ENCODE data around the gene GAS2. TPM values are rescaled to one million over a fixed set of nuclear protein-coding genes. Genes with fewer than 3 reads are reported as not detected.
A peak's percentile ranks its signal among the peaks of the same experiment; 100 is the strongest.
"Not testable (repeated sequence)": the region's sequence is repeated elsewhere in the genome, so short reads cannot be mapped to it uniquely, and the experiment has no call there.

Gene GAS2
- total RNA-seq (ENCODE audit: insufficient read depth, low replicate concordance): 7.7 TPM

DNA sequence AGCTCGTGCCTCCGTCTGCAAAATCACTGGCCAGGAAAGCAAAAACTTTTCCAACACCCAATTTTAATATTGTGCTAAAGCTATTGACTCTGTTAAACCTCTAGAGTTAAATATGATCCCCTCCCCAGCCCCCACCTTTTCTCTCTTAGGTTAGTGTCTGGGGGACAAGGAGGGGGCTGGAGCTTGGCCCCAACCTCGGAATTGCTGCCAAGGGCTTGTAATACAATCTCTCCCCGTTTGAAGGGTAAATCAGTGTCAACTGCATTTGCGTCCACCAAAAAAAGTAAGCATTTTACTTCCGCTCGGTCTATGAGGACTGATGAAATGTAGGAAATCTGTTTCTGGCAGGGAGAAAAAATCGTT, at the start of gene GAS2:
GAS2 (plus strand) TSS at position 287 of the 363 bp plus-strand sequence. CDS start 8,259 bp downstream, outside the sequence.
- DNase-seq (ENCODE audit: low spot score): no peak

DNA sequence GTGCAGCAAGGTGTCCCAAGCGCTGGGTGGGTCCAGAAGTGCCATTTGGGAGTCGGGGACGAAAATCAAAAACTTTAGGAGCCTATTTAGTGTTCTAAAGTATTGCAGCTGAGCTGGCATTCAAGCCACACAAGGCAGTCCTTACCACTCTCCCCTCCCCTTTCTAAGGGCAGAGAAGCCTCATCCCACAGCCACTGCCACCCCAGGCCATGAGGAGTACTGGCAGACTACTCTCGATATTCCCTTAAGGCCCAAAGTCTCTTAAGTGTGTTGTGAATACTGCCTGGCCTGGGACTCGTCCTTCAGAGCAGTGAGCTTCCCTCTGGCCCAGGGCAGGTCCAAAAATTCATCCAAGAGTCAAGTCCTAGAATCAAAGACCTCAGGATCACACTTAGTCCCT, 48.5 kb upstream of the GAS2 start:
- no peak for DNase-seq (ENCODE audit: low spot score)

DNA sequence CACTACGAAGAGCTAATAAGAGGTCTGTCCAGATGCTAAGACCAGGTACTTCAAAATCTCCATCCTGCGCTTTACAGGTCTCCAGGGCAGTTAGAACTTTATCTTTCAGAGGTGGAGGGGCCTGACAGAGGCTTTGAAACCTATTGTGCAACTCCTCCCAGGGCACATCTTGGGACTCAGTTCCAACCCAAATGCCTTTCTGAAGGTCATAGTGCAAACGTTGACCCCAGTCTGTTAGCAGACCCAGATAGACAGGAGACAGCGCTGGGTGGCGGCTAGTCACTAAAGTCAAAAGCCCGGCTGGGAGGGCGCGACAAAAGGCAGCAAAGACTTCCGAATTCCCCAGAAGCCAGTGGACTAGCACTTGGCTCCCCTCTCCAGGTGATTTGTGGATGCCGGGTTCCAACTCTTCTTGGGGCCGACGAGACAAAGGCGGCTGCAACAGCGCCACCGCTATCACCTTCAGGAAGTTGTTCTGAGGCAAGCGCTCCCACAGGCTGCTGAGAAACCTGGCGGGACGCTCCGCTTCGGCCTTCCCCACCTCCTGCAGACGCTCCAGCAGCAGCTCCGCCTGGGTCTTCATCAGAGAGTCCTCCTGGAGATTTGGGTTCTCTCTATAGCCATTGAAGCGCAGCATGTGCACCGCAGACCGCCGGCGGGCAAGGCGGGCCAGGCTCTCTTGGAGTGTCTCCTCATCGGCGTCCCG, 41.5 kb upstream of the GAS2 start:
- DNase-seq (ENCODE audit: low spot score): peak; percentile 71

DNA sequence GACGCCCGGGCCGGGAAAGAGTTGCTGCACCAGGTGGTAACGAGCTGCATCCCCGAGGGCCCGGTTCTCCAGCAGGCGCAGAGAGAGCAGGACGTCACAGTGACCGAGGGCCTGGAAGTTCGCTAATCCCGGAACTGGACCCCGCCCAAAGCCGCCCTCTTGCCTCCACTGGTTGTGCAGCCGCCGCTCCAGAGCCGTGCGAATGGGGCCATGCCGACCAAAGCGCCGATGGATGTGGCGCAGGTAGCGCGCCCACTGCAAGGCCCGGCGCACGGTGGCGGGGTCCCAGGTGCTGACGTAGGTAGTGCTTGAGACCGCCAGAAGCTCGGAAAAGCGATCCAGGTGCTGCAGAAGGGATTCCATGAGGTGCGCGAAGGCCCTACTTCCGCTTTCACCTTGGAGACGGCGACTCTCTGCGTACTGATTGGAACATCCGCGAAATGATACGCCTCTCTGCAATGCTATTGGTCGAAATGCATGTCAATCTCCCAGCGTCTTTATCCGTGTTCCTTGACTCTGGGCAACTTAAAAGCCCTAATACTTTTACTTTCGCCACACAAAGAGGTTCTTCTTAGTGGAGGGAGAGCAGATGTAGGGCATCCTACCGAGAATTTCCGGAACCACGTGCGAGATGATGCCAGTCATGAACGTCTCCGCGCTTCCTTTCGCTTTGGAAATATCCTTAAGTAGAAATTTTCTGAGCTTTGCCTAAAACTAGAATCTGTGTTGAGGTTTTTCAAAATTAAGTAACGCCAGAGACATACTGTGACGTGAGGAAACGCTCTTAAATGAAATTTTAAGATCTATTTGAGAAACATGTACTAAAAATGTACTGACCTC, 40.7 kb upstream of the GAS2 start, which contains the start of gene FANCF:
FANCF (minus strand) TSS at position 376 of the 840 bp plus-strand sequence; CDS start at position 363, 13 bp downstream.
- peak; percentile 99 for DNase-seq (ENCODE audit: low spot score)

DNA sequence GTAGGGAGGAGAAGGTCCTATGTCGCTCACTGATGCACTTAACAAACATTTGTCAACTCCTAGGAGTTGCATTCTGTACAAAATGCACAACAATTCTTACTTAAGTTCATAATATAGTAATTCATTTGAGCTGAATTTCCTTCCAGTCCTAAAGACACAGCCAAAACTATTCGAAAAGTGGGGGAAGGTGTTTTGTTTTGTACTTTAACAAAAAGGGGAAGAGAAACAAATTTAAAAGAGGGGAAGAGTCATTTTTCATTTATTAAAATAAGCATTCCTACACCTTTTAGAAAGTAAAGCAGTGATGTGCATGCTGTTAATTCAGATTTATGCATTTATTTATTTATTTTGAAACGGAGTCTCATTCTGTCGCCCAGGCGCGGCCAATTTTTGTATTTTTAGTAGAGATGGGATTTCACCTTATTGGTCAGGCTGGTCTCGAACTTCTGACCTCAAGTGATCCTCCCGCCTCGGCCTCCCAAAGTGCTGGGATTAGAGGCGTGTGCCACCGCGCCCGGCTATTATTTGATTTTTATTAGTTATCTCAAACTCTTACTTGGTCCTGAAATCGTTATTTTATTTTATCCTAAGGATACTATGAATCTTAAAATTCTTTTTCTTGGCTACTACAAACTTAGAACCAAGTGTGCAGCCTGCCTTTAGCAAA, 39.7 kb upstream of the GAS2 start:
- no peak for DNase-seq (ENCODE audit: low spot score)

DNA sequence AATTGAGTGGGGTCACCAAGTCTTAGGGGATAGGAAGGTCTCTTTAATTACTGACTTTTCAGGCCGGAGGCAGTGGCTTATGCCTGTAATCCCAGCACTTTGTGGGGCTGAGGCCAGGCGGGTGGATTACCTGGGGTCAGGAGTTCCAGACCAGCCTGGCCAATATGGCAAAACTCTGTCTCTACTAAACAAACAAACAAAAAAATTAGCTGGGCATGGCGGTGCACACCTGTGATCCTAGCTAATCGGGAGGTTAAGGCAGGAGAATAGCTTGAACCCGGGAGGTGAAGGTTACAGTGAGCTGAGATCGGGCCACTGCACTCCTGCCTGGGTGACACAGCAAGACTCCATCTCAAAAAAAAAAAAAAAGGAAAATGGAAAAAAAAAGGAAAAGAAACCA, 39.0 kb upstream of the GAS2 start:
- DNase-seq (ENCODE audit: low spot score): no peak

DNA sequence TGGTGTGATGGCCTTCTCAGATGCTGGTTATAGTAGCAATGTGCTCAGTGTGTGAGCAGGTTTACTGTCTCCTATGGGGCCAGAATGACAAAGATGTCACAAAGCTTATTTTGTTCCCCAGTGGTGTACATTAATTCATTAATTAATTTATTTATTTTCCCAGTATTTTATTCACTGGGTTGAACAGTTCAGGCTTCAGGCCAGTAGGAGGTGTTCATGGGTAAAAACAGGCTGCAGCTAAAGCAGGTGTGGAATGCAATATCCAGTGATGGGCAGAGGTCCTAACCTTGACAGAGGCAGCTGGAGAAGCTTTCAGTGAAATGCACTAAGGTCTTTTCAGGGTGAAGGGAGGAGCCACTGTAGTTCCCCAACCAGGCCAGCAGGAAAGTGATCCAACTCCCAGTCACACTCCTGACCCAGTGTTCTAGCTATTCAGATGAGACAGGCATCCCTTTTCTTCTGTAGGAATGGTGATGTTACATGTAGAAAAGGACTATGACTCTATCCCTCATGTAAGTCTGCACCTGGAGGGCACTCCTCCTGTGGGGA, 33.0 kb upstream of the GAS2 start:
- no peak for DNase-seq (ENCODE audit: low spot score)

DNA sequence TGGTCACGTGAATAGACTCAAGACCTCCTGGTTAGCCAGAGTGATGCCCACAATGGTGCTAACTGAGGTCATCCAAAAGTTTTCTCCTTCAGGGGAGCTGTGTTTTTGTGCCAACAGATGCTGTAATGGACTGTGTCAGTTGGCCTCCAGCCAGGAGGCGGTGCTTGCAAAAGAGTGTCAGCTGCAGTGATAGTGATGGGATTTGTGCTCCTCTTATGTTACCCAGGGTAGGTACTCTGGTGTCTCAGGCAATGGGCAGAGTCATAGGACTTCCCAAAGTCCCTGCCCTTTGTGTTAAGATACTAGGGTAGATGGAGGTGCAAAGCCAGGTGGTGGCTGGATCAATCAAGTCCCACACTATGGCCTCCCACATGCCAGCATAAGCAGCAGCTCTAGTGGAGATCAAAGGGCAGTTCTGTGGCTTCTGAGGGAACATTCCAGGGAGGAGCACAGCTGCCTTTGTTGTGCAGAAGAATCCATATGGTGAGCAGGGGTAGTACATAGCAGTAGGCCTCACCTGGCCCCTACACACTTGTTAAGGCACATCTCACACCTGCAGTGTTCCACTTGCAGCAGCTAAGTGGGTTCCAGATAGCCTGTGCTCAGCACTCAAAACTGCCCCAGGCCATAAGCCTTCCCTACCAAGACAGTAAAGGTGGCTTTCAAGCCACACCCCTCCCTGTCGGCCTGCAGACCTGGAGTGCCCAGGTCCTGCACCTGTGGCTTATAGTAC, 31.3 kb upstream of the GAS2 start:
- DNase-seq (ENCODE audit: low spot score): no peak

DNA sequence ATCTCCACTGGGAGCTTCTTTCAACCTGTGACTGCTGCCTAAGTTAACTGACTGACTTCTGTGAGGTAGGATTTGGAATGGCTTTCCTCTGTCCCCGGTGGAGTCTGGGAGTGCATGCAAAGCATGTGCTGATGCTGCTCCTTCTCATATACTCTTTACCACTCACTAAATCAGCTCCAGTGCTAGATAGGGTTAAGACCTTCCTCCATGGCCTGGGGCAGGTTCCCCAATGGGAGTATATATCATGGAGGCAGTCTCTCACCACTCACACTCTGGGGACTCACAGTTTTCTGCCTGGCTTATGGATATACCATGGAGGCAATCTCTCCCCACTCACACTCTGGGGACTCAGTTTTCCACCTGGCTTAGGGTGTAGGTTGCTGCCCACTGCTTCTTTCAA, 30.7 kb upstream of the GAS2 start:
- no peak for DNase-seq (ENCODE audit: low spot score)

DNA sequence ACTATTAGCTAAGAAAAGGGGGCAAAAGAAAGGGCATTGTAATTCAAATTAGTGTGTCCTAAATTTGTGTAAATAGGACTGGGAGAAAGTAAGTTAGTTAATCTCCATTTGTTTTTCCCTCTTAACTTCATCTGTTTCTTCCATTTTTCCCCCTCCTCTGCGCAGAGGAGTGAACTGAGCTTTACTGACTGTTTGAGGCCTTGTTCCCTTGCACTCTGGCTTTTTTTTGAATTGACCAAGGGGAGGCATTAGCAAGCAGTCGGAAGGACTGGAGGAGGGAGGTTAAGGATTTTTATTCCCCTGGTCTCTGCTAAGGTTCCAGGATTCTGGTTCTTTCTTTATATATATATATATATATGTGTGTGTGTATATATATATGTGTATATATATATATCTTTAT, 25.5 kb upstream of the GAS2 start:
- DNase-seq (ENCODE audit: low spot score): no peak

DNA sequence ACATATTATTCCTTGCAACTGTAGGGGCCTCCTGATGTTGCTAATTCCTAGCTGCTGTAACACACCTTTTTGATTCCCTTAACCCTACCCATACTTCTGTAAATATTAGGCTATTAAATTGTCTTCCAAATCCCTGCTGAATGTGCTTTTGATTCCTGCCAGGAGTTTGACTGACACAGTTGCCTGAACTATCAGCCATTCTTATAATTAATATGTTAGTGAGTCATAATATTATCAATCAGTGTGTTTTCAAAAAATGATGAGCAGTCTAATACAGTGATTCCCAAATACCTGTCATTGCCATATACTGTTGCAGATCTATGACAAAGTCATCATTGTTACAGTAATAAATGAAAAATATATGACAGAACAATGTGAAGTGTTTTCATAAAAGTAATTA, 24.9 kb upstream of the GAS2 start:
- no peak for DNase-seq (ENCODE audit: low spot score)

DNA sequence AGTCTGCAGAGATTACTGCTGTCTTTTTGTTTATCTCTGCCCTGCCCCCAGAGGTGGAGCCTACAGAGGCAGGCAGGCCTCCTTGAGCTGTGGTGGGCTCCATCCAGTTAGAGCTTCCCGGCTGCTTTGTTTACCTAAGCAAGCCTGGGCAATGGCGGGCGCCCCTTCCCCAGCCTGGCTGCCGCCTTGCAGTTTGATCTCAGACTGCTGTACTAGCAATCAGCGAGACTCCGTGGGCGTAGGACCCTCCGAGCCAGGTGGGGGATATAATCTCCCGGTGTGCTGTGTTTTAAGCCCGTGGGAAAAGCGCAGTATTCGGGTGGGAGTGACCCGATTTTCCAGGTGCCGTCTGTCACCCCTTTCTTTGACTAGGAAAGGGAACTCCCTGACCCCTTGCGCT, 14.1 kb upstream of the GAS2 start:
- not testable (repeated sequence) for DNase-seq (ENCODE audit: low spot score)

DNA sequence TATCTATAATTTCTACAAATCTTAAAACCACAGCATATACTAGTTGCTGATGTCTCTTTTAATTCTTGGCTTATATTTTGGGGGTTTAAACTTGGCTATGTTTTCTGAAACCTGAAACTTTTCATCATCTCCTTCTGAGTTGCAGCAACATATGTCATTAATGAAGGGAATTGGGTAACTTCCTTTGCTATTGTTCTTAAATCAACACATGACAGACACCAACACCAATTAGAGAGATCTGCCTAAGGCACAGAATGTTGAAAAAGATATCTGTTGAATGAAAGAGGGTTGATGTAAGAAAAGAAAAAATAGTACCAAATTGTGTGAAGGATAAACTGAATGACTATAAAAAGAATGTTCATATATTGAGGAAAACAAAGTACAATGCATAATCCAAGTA, 10.3 kb upstream of the GAS2 start:
- DNase-seq (ENCODE audit: low spot score): no peak

DNA sequence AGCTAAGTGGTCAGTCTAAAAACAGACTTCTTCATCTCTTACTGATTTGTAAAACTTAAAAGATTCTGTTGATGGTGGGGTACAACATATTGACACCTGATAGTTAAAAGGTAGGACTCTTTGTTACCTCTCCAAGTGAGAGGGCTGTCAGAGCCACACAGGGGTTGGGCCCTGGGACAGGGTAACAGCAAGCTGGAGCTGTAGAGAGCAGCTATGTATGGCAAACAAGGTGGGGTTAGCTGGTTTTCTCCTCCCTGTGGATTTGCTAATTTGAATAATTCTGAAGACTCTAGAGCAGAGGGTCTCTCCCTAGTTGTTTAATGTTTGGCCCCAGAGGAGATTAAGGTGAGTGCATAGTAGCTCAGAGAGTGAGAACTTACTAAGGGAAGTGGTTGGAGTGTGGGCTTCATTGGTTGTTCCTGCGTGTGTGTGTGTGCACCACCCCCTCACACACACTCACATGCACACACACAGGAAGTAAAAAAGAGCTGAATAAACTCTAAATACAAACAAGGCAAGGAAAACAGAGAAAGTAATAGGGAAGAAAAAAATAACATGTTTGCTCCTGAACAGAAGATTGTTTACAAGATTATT, 9.2 kb upstream of the GAS2 start:
- DNase-seq (ENCODE audit: low spot score): no peak

DNA sequence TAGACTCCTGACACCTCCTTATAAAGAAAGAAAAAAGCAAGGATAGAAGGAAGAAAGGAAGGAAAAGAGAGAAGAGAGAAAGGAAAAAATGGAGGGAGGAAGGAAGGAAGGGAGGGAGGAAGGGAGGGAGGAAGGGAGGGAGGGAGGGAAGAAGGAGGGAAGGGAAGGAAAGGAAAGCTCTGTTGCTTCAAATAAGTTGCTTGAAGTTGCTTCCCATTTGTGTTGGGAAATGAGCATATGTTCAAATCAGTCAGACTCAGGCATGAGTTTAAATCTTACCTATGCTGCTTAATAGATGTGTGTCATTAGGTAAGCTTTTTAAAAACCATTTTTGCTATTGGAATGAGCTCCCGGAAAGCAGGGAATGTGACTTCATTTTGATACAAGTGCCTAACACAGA, 6.6 kb upstream of the GAS2 start:
- DNase-seq (ENCODE audit: low spot score): no peak

DNA sequence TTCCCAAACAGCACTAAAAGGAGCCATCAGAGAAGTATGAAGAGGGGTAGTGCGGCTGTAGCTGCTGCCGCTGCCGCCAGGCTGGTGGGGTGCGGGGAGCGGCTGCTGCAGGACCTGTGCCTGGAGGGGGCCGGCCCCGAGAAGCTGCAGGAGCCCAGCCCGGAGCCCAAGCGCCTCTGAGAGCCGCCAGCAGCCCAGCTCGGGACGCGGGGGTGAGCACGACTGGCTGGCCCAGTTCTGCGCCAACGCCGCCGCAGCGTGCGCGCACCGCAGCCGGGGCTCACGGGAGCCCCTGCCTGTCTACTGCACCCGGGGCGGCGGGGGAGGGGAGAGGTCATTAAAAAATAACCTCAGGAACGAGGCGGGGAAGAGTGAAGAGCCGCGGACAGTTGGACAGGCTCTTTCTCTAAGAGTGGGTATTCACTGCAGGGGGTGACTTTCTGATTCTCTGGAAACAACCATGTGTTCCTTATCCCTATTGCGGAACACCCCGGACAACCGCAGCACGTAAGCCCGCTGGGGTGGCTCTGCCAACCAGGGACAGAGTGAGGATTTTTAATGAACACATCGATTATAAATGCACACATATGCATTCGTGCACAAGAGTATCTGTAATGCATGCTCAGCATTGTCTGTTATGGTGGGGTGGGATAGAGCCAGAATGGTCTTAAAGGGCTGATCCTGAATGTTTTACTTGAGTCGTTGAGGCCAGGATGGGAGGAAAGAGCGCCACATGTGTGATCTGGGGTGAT, 453 bp downstream of the GAS2 start:
- peak; percentile 64 for DNase-seq (ENCODE audit: low spot score)

DNA sequence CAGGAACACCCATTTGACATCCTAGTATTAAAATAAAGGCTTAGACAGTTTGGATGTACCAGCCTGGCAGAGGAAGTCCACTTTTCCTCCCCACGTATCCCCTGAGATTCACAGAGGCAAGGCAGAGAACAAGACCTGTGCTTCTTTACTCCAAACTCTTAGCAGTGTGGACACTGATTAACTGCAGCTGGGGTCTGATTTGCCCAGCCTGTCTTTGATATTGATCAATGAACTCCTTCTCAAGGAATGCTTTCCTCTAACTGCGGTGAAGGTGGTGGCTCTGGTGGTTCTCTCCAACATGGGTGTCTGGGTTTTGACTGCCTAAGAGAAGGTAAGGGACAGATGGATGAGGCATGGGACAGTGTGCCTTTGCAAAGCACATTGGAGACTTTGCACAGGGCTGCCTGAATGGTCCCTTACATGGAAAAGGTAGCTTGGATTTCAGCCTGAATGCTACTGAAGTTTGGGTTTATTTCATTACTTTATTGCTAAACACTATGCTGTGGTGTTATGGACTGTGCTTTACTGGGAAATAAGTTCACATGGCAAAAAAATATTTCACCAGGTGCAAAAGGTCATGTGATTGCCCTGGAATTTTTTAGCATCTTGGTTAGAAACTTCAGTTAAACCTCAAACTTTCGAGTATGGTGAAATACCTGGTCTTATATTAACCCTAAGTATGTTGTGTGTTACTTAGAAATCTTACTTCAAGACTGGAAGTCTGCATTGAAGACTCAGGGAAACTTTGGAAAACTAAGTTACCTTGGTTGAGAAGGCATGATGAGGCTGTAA, 1.8 kb downstream of the GAS2 start:
- DNase-seq (ENCODE audit: low spot score): no peak

DNA sequence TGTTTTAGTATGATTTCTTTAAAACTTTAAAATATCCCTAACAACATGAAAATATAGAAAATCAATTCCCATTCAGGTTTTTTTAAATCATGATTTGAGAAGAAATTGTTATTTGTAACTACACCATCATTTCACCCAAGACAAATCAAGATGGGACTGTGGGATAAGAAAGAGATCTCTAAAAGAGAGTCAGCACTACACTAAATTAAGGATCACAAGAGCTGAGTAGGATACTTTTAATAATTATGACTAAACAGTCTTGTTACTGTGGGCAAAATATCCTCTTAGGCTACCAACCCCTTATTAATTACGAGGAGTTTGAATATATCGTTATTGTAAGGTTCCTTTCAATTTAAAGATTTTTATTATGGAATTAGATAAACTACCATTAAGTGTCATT, 3.0 kb downstream of the GAS2 start:
- no peak for DNase-seq (ENCODE audit: low spot score)

DNA sequence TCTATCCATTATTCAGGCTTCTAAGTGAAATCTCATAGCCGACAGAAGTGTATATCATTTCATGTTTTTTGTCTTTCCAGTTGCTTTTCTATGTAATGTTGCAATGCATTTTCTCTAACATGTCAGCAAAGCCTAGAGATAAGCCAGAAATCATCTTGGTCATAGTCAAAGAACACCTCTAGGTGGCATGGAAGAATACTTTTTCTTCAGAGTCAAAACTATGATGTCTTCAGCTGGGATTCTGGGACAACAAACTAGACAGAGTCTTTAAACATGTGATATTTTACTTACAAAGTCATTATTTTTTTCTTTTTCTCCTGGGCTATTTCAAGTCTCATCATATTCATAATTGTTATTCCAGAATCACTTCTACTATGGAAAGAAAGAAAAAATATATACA, 4.4 kb downstream of the GAS2 start:
- peak; percentile 41 for DNase-seq (ENCODE audit: low spot score)
